Panc1 (cell line): ENCODE measurements around the gene SNED1.

Source experiments
- TF ChIP-seq, protein P1 (sequence below), 2 experiments: IDR thresholded peaks; 2 replicates each; pipeline ENCODE4 v1.6.1; 2011 to 2012; ENCODE audit warnings: low read depth in 2 of 2, control low read depth in 1 of 2, low read length in 1 of 2, mild to moderate bottlenecking in 1 of 2, moderate library complexity in 1 of 2; ENCODE audit not compliant: insufficient read depth in 1 of 2
- TF ChIP-seq, protein P2 (sequence below): fragments of 450-650 bp; IDR thresholded peaks from 2 replicates; pipeline ENCODE4 v1.5.1; 2017; ENCODE audit warnings: mild to moderate bottlenecking

DNA sequence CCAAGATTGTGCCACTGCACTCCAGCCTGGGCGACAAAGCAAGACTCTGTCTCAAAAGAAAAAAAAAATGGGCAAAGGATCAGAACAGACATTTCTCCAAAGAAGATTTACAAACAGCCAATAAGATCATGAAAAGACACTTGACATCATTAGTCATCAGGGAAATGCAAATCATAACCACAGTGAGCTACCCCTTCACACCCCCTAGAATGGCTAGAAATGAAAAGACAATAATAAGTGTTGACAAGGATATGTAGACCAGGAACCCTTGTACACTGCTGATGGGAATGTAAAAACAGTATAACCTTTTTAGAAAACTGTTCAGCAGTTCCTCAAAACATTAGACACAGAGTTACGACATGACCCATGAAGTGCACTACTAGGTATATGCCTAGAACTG, 122.0 kb downstream of the SNED1 start:
- TF ChIP-seq, protein P1, sequence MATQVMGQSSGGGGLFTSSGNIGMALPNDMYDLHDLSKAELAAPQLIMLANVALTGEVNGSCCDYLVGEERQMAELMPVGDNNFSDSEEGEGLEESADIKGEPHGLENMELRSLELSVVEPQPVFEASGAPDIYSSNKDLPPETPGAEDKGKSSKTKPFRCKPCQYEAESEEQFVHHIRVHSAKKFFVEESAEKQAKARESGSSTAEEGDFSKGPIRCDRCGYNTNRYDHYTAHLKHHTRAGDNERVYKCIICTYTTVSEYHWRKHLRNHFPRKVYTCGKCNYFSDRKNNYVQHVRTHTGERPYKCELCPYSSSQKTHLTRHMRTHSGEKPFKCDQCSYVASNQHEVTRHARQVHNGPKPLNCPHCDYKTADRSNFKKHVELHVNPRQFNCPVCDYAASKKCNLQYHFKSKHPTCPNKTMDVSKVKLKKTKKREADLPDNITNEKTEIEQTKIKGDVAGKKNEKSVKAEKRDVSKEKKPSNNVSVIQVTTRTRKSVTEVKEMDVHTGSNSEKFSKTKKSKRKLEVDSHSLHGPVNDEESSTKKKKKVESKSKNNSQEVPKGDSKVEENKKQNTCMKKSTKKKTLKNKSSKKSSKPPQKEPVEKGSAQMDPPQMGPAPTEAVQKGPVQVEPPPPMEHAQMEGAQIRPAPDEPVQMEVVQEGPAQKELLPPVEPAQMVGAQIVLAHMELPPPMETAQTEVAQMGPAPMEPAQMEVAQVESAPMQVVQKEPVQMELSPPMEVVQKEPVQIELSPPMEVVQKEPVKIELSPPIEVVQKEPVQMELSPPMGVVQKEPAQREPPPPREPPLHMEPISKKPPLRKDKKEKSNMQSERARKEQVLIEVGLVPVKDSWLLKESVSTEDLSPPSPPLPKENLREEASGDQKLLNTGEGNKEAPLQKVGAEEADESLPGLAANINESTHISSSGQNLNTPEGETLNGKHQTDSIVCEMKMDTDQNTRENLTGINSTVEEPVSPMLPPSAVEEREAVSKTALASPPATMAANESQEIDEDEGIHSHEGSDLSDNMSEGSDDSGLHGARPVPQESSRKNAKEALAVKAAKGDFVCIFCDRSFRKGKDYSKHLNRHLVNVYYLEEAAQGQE (IDR thresholded peaks at IDR 0.05; ENCODE audit: insufficient read depth in 1 of 2, low read depth in 2 of 2, low read length in 1 of 2): no peak
- TF ChIP-seq, protein P2, sequence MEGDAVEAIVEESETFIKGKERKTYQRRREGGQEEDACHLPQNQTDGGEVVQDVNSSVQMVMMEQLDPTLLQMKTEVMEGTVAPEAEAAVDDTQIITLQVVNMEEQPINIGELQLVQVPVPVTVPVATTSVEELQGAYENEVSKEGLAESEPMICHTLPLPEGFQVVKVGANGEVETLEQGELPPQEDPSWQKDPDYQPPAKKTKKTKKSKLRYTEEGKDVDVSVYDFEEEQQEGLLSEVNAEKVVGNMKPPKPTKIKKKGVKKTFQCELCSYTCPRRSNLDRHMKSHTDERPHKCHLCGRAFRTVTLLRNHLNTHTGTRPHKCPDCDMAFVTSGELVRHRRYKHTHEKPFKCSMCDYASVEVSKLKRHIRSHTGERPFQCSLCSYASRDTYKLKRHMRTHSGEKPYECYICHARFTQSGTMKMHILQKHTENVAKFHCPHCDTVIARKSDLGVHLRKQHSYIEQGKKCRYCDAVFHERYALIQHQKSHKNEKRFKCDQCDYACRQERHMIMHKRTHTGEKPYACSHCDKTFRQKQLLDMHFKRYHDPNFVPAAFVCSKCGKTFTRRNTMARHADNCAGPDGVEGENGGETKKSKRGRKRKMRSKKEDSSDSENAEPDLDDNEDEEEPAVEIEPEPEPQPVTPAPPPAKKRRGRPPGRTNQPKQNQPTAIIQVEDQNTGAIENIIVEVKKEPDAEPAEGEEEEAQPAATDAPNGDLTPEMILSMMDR: no peak
